ENCODE data around the gene VPS72.

DNA sequence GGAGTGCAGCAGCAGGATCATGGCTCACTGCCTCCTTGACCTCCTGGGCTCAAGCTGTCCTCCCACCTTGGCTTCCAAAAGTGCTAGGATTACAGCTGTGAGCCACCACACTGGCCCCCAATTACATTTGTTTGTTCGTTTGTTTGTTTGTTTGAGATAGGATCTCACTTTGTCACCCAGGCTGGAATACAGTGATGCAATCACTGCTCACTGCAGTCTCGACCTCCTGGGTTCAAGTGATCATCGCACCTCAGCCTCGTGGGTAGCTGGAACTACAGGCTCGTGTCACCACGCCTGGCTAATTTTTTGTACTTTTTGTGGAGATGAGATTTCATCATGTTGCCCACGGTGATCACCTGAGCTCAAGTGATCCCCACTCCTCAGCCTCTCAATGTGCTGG lies 2.0 kb upstream of the VPS72 start:
- TF ChIP-seq, protein P1, sequence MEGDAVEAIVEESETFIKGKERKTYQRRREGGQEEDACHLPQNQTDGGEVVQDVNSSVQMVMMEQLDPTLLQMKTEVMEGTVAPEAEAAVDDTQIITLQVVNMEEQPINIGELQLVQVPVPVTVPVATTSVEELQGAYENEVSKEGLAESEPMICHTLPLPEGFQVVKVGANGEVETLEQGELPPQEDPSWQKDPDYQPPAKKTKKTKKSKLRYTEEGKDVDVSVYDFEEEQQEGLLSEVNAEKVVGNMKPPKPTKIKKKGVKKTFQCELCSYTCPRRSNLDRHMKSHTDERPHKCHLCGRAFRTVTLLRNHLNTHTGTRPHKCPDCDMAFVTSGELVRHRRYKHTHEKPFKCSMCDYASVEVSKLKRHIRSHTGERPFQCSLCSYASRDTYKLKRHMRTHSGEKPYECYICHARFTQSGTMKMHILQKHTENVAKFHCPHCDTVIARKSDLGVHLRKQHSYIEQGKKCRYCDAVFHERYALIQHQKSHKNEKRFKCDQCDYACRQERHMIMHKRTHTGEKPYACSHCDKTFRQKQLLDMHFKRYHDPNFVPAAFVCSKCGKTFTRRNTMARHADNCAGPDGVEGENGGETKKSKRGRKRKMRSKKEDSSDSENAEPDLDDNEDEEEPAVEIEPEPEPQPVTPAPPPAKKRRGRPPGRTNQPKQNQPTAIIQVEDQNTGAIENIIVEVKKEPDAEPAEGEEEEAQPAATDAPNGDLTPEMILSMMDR (IDR thresholded peaks at IDR 0.05) = no peak
- TF ChIP-seq TEAD4 (CRISPR knock-in tag; IDR thresholded peaks at IDR 0.05) (no peak), NFYB (CRISPR knock-in tag; conservative IDR thresholded peaks at IDR 0.05; ENCODE audit: low read depth) (no peak)
- TF ChIP-seq, protein P2, sequence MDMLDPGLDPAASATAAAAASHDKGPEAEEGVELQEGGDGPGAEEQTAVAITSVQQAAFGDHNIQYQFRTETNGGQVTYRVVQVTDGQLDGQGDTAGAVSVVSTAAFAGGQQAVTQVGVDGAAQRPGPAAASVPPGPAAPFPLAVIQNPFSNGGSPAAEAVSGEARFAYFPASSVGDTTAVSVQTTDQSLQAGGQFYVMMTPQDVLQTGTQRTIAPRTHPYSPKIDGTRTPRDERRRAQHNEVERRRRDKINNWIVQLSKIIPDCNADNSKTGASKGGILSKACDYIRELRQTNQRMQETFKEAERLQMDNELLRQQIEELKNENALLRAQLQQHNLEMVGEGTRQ (CRISPR knock-in tag; IDR thresholded peaks at IDR 0.05) = no peak
- TF ChIP-seq, protein P3, sequence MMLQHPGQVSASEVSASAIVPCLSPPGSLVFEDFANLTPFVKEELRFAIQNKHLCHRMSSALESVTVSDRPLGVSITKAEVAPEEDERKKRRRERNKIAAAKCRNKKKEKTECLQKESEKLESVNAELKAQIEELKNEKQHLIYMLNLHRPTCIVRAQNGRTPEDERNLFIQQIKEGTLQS (CRISPR knock-in tag; conservative IDR thresholded peaks at IDR 0.05) = no peak
- TF ChIP-seq, protein P4, sequence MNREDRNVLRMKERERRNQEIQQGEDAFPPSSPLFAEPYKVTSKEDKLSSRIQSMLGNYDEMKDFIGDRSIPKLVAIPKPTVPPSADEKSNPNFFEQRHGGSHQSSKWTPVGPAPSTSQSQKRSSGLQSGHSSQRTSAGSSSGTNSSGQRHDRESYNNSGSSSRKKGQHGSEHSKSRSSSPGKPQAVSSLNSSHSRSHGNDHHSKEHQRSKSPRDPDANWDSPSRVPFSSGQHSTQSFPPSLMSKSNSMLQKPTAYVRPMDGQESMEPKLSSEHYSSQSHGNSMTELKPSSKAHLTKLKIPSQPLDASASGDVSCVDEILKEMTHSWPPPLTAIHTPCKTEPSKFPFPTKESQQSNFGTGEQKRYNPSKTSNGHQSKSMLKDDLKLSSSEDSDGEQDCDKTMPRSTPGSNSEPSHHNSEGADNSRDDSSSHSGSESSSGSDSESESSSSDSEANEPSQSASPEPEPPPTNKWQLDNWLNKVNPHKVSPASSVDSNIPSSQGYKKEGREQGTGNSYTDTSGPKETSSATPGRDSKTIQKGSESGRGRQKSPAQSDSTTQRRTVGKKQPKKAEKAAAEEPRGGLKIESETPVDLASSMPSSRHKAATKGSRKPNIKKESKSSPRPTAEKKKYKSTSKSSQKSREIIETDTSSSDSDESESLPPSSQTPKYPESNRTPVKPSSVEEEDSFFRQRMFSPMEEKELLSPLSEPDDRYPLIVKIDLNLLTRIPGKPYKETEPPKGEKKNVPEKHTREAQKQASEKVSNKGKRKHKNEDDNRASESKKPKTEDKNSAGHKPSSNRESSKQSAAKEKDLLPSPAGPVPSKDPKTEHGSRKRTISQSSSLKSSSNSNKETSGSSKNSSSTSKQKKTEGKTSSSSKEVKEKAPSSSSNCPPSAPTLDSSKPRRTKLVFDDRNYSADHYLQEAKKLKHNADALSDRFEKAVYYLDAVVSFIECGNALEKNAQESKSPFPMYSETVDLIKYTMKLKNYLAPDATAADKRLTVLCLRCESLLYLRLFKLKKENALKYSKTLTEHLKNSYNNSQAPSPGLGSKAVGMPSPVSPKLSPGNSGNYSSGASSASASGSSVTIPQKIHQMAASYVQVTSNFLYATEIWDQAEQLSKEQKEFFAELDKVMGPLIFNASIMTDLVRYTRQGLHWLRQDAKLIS (CRISPR knock-in tag; IDR thresholded peaks at IDR 0.05; ENCODE audit: borderline replicate concordance) = no peak
